Measurements from ENCODE around the gene ASTN2.

The ASTN2 gene

DNA sequence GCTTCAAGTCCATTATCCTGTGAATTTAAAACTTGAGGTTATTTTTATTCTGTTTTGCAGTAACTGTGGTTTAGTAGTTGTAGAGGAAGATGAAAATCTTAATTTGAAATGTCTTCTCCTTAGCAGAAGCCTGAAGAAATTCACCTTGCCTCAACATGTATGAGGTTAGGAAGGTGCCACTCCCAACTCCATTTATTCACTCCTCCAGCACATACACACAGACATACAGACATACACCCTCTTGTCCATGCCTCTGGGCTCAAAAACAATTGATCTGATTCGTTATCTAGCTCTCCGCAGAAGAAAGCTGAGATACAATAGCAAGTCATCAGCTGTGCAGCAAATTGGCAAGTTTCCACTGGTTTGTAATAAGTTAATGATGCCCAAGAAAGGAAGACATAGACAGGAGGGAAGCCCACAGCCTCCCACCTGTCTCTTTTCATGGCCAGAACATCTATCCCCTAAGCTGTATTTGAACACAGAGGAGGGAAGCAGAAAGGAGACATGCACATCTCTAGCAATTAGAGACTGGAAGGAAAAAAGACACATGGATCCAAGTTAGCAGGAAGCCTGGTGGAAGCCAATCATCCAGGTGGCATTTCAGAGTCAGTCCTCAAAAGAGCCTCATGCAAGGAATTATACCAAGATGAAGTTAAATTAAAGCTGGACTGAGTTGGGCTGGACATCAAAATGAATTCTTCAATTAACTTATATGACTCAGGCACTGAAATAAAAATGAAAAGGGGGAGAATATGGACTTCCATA, 257.9 kb downstream of the ASTN2 start:
- no peak for DNase-seq

DNA sequence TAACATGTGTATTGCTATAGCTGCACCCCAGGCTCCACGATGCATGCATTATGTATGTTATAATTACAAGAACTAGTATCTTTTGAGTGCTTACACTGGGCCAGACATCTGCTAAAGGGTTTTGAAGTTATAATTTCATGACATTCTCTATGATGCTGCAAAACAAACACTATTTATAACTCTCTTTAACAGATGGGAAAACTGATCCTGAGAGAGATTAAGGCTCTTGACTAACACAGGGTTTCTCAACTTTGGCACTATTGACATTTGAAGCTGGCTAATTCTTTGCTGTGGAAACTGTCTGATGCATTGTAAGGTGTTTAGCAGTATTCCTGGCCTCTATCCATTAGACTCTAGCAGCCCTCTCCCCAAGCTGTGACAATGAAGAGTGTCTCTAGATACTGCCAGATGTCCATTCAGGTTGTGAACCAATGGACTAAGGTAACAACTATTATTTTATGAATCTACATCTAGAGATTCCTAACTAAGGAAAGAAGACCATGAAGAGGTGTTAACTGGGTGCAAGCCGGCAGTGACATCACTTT, 258.6 kb downstream of the ASTN2 start:
- no peak for DNase-seq

DNA sequence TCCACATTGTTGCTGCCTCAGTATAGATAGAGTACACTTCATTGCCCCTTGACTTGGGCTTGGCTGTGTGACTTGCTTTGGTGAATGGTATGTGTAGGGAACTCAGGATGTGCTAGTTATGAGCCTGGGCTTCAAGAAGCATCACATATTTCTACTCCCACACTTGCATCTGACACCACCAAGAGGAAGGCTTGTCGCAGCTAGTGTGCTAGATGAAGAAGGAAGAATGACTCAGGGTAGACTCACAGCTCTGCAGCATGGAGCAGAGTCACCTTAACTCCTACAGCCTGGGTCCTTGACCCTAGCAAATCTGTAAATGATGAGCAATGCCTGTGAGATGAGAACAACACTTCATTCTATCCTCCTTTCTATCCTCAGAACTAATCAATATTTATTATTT, 261.8 kb downstream of the ASTN2 start:
- DNase-seq = no peak

DNA sequence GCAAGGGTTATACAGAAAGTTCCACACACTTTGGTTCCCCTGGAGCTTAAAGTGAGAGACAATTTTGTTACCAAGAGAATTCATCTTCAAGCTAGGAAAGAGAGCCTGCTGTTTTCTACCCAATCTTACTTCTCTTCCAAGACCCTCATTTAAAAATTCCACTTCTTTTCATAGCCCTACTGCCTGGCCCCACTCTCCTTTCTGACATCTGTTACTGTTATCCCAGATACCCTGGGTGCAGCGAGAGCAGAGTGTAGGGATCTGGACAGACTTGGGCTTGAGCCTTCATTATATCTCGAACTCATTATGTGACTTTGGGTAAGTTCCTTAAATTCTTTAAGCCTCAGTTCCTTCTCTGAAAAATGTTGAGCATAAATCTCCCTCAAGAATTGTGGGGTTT, 263.1 kb downstream of the ASTN2 start:
- DNase-seq = no peak

DNA sequence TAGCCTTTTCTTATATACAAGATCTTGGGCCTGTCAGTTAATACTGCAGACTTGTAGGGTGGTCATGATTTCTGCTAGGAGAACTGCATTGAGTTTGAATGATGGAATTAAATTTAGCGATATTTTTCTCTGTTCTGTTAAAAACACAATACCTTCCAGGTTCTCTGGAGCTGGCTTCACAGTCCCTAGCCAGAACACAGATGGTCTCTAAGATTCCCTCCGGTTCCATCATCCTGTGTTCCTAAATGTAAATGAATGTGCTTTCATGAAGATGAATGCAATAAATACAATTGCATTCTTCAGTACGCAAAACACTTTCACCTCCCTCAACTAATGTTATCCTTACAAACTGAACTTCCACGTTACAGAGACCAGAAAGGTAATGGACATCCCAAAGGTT, 264.9 kb downstream of the ASTN2 start:
- no peak for DNase-seq

DNA sequence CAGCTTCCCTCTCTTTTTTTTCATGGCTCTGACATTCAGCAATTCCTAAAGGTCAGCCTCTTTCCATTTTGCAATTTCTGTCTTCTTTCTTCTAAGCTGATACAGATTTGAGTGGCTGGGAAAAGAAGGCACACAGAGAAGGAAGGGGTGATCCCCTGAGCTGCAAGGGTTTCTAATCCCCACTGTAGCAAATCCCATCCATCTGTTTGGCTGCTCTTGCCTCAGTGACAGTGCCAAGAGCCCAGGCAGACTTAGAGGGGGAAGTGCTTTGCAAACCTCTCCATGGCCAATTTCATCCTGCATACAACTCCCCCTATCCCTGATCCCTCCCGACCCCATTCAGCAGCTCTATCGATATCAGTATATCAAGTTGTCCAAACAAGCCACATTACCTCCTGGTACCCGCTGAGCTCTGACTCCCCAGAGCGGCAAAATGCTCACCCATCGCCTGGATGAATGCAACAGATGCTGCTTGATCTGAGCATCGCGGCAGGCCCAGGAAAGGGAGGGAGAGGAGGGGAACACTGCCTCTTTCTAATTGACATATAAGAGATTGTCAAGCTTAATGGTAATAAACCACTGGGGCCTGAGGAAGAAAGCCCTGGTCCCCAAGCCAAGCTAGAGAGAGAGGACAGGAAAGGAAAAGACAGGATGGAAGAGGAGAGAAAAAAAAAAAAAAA, 268.9 kb downstream of the ASTN2 start:
- no peak for DNase-seq

DNA sequence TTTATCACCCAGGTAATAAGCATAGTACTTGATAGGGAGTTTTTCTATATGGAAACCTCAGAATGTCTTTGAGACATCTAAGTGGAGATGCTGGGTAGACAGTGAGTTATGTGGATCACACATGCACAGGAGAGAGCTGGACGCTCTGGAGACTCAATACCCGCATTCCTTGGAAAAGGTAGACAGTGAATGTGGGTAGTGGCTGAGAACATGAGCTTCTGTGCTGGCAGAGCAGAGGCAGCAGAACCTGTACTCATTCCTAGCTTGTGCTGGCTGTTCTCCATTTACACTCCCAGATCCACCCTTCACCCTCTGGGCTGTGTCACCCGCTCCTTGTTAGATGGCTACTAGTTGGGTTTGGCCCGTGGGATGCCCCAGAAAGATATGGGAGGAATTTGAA, 269.8 kb downstream of the ASTN2 start:
- DNase-seq = no peak

DNA sequence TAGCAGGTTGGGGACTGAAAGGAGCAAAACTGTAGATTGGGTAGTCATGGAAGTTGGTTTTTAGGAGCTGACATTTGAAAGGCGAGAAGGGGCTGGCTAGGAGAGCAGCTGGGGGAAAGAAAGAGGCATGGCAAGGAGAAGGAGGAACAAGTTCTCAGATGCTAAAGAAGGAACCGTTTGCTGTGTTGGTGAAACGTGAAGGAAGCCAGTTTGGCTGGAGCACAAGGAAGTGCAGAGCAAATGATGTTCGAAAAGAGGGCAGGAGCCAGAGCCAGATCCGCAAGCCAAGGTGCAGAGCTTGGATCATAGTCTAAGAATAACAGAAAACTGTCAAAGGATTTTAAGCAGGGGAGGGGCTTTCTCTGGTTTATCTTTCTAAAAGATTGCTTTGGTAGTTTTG, 276.6 kb downstream of the ASTN2 start:
- no peak for DNase-seq

DNA sequence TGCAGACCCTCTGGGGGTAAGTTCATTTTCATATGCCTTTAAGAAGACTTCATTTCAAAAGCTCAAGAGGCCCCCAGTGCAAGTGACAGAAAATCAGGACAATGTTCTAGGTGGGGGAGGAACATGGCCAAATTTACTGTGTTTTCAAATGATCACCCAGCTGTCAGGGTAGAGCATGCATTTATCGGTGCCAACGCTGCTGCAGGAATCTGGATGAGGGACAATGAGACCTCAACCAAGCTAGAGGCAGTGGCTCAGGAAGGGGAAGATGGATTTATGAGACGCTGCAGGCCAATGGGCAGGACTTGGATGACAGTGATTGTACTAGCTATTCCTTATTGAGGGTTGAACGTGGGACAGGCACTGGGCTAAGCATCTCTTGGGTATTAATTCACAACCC, 278.4 kb downstream of the ASTN2 start:
- DNase-seq = no peak

DNA sequence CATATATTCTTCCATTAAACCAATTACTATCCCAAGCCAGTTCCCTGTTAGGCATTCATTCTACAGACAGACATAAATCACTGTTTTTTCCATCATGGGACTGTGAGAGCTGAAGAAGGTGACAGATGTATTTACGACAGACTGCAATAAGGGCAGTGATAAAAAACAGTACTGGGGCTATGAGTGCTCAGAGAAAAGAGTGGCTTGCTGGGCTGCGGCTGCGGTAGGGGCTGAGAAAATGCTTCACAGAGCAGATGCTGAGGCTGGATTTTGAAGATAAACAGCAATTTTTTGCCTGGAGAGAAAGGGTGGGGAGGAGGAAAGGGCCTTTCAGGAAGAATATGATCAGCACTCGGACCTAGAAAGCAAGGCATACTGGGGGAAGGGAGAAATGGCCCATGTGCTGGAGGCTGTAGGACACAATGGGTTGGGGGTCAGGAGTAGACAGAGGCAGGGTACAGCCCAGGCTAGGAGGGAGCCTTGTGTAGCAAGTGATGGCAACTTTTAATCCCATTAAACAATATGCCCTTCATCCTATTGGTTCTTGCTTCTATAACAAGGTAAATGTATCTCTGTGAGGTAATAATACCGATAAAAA, 279.3 kb downstream of the ASTN2 start:
- DNase-seq = no peak

DNA sequence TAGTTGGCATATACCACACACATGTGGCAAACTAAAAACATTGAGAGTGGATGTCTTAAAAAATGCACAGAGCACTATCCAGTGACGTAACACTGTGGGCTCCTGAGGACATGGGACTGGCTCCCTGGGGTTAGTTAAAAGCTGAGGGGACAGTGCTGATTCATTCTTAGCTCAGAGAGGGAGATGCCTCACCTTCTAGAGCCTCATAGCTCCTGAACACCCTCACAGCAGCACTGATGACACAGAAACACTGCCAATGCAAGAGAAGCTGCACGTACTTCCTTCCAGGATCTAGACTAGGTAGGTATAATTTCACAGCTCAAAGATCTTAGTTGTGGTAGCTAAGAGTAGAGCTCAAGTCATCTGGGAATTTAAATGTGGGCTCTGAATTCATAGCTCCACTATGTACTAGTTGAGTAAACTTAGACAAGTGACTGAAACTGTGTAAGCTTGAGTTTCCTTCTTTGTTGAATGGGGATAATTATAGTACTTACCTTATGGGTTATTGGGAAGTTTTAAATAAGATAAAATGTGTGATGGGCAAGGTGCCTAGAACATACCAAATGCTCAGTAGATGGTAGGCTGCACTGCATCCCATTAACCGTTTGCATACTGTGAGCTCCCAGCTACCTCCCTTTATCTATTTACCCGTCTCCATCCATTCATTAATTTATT, 279.9 kb downstream of the ASTN2 start:
- no peak for DNase-seq

DNA sequence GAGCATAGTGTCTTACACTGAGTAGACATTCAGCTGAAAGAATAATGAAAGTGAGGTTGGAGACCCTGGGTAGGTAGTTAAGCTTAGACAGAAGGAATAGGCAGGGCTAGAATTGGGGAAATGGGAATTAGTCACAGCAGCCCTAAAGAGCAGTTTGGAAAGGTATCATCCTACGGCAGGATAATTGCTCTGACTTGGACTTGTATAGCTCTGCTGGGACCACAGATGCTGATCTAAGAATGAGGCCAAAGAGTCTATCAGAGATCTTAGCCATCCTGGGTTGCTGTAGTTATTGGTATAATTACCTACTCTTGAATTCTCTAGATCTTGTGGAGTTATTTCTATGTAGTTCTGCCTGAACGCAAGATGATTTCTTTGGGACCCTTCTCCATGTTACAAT, 288.0 kb downstream of the ASTN2 start:
- DNase-seq = no peak

DNA sequence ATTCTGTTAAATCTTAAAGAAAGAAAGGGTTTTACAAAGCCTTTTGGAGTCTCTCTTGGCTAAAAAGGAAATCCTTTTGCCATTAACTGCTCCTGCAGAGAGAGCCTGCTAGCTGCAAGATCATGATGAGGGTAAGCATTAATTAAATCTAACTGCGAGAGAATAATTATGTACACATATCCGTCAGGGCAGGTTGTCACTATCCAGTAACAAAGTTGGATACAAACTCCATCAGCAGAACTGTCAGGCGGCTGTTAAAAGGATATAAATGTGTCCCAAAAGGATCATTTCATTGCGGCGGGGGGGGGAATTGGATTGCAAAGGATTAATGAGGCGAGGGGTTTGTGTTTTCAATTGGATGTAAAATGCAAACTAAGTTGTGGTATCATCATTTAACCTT, 289.3 kb downstream of the ASTN2 start:
- DNase-seq = no peak

DNA sequence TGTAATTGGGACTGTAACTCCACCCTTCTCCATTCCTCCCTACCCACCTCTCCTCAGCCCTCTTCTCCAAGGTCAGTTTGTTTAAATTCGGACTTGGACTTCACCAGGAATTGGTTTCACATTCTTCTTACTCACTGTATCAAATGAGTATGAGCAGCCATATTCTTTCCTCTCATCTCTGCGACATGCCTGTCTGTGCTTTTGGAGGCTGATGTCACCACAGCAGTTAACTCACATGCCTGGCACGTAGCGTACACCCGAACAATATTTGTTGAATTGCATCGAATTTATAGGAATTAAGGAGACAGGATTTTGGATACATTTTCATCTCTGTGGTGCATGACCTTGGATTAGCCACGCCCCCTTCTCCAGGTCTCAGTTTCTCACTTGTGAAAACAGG, 291.1 kb downstream of the ASTN2 start:
- no peak for DNase-seq

DNA sequence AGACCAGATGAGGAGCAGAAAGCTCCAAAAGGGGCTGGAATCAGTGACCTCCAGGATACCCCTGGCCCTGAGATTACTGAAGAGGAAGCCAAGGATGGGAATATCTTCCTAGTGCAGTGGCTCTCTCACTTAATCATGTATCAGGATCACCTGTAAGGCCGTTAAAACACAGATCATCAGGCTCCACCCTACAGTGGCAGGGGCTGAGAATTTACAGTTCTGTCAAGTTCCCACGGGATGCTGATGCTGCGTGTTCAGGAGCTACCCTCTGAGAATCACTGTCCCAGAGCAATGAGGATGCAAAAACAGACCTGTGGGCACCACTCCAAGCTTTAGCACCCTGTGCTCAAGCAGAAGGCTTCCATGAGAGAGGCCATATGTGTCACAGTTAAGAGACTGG, 291.9 kb downstream of the ASTN2 start:
- DNase-seq = no peak

DNA sequence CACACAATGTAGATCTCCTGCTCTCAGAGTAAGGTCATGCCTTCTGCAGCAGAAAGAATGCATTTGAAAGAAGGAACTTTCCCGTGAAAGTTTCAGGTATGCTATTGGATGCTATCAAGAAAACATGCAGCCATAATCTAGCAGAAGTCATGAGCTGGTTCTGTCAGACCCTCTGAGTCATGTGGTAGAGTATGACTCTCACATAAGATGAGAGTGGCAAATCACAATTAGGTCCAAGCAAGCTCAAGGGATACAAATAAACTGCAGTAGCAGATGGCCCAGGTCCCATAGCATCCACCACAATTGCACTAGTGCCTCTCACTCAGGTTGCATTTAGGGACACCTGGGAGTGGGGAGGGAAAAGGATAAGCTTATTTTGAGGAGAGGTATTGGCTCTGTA, 292.8 kb downstream of the ASTN2 start:
- DNase-seq = no peak

DNA sequence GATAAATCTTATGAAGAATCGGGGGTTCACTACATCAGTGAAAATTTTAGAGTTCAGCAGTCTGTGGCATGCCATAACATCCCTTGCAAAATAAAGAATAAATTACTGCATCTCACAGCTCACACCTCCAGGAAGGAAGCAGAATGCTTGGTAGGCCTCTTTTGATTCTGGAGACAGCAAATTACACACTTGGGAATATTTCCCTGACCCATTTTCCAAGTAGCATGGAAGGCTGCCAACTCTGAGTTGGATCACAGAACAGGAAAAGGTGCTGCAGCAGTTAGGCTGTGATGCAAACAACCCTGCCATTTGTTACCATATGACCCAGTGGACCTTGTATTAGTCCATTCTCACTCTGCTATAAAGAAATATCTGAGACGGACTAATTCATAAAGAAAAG, 293.5 kb downstream of the ASTN2 start:
- no peak for DNase-seq

DNA sequence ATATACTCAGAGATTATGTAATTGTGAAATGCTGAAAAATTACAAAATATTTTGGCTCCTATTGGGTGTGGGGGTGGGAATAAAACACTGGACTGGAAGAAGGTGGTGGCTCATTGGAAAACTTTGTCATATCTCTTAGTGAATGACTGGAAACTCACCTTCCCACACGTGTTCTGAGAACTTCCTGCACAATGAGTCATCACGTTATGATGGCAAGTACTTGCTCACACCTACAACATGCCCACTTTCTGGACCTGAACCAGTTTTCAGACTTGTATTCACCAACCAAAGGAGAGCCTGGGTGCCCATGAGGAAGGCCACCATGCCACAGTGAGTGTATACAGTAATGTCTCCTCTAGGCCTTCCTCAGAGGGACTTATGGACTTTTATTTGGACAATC, 294.8 kb downstream of the ASTN2 start:
- no peak for DNase-seq

DNA sequence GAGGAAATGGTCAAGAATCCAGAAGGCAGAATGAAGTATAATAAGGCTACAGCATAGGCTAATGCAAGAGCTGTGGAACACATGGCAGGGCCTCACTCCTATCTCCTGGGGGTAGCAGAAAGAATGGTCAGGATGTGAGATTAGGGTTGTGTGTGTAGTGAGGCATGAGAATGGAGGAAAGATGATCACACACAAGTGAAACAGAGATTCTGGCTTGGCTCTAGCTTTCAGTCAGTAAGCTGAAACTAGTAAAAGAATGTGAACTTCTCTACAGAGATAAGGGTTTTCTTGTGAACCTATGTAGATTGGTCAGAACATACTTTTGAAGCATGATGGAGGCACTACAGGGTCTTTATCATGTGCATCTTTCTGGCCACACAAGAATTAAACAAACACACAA, 298.8 kb downstream of the ASTN2 start:
- no peak for DNase-seq

DNA sequence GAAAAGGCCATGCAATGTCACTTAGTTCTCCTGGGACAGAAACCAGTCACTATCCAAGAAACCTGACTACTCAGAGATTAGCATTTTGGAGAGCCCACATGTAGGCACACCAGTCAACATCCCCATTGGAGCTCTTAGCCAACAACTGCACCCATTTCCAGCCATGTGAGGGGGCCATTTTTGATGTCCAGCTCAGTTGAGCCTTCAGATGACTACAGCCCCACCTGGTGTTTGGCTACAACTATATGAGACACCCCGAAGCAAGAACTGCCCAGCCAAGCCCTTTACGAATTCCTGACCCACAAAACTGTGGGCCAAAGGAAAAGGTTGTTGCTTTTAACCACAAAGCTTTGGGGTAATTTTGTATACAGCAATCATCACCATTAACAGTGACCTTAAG, 300.1 kb downstream of the ASTN2 start:
- no peak for DNase-seq

DNA sequence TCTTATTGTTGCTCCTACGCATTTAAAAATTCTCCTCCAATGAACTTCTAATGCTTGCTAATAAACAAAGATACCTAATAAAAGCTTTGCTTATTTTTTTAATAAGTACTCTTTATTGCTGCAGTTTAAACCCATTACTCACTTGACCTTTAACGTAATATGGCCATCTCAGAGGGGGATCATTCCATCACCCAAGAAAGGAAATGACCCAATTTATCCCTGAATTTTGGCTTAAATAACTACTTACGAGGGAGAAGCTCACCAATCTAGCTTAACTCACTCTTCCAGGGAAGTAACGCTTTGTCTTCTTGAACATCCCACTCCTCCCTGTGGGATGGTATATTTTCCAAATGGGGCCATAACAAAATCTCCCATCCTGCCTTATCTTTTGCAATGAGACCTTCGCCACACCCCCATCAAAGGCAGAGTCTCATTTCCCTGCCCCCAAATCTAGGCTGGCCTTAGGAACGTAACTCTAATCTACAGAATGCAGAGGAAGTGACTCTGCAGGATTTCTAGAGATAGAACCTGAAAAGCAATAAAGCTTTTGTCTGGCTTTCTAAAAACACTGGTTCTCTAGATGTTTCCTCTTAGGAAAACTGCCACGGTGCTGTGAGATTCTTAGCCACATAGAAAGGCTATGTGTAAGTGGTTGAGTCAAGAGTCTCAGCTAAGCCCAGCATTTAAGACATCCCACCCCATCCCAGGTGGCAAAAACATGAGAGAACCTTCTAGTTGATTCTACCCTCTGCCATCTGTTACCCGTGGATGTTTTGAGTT, 310.0 kb downstream of the ASTN2 start:
- no peak for DNase-seq

DNA sequence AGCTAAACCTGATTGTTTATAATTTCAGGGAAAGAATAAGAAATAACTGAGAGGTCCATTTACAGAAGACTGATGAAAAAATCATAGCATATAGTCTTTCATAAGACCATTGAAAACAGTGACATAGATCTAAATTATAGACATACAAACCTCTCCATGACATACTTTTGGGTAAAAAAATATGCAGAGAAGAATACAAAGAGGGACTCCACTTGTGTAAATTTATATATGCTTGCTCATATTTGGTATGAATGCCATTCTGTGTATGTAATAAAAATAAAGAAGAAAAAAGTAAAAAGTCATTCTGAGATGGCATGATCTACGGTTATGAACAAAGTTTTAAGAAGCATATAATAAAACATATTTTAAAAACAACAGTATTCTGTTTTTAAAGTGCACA, 310.7 kb downstream of the ASTN2 start:
- DNase-seq = no peak

Measured in CD4-positive, alpha-beta T cell treated with Interleukin-4 for 4 hours (primary cell).